ENCODE data around the gene HLA-G.
"Not testable (repeated sequence)": the region's sequence is repeated elsewhere in the genome, so short reads cannot be mapped to it uniquely, and the experiment has no call there.

DNA sequence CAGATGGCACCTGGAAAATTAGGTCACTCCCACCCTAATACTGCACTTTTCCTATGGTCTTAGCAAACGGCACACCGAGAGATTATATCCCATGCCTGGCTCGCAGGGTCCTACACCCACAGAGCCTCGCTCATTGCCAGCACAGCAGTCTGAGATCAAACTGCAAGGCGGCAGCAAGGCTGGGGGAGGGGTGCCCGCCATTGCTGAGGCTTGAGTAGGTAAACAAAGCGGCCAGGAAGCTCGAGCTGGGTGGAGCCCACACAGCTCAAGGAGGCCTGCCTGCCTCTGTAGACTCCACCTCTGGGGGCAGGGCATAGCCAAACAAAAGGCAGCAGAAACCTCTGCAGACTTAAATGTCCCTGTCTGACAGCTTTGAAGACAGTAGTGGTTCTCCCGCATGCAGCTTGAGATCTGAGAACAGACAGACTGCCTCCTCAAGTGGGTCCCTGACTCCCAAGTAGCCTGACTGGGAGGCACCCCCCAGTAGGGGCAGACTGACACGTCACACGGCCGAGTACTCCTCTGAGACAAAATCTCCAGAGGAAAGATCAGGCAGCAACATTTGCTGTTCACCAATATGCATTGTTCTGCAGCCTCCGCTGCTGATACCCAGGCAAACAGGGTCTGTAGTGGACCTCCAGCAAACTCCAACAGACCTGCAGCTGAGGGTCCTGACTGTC, 47.5 kb upstream of the HLA-G start:
- TF ChIP-seq, protein P1, sequence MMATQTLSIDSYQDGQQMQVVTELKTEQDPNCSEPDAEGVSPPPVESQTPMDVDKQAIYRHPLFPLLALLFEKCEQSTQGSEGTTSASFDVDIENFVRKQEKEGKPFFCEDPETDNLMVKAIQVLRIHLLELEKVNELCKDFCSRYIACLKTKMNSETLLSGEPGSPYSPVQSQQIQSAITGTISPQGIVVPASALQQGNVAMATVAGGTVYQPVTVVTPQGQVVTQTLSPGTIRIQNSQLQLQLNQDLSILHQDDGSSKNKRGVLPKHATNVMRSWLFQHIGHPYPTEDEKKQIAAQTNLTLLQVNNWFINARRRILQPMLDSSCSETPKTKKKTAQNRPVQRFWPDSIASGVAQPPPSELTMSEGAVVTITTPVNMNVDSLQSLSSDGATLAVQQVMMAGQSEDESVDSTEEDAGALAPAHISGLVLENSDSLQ (IDR thresholded peaks at IDR 0.05) = not testable (repeated sequence)
- not testable (repeated sequence) for TF ChIP-seq SUZ12 (IDR thresholded peaks at IDR 0.05); LEF1 (IDR thresholded peaks at IDR 0.05; ENCODE audit: borderline replicate concordance); BHLHE40 (IDR thresholded peaks at IDR 0.05; ENCODE audit: borderline replicate concordance)

Data from HEK293T (cell line).